NB4 (cell line): ENCODE data around the gene HTR2A.
A peak's percentile ranks its signal among the peaks of the same experiment; 100 is the strongest.

Experiments
- DNase-seq: peaks from one replicate; pipeline ENCODE4 v3.0.0; 2010; ENCODE audit warnings: low read depth
- H3K4me3 ChIP-seq: one replicate; pipeline ENCODE4 v1.5.1; 2011; ENCODE audit warnings: mild to moderate bottlenecking, low read depth, low read length, moderate library complexity
- MYC ChIP-seq: IDR thresholded peaks from 2 replicates; pipeline ENCODE4 v1.6.1; 2011; ENCODE audit warnings: low read depth, low read length
- POLR2A ChIP-seq: IDR thresholded peaks from 2 replicates; pipeline ENCODE4 v1.6.1; 2011; ENCODE audit warnings: mild to moderate bottlenecking; ENCODE audit not compliant: insufficient read length; ENCODE audit errors: extremely low read depth
- TF ChIP-seq, protein P1 (sequence below): IDR thresholded peaks from one replicate; pipeline ENCODE4 v1.5.1; 2012; ENCODE audit warnings: low read depth, low read length
- TF ChIP-seq, protein P2 (sequence below): IDR thresholded peaks from 2 replicates; pipeline ENCODE4 v1.6.1; 2011; ENCODE audit warnings: low read depth, low read length

The HTR2A gene

DNA sequence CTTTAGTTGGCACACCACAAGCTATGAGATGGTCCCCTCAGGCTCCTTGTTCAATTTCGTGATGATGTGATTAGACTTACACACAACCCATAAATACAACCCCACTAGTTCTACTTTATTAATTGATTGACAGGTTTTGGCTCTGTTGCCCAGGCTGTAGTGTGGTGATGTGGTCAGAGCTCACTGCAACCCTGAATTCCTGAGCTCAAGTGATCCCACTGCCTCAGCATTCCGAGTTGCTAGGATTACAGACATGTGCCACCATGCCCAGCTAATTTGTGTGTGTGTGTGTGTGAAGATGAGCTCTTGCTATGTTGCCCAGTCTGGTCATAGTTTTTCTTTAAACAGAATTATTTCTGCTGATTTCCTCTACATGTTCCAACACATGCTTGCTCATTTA is 17.5 kb upstream of the HTR2A start:
- DNase-seq = no peak
- TF ChIP-seq MYC (no peak), POLR2A (no peak)
- TF ChIP-seq, protein P1, sequence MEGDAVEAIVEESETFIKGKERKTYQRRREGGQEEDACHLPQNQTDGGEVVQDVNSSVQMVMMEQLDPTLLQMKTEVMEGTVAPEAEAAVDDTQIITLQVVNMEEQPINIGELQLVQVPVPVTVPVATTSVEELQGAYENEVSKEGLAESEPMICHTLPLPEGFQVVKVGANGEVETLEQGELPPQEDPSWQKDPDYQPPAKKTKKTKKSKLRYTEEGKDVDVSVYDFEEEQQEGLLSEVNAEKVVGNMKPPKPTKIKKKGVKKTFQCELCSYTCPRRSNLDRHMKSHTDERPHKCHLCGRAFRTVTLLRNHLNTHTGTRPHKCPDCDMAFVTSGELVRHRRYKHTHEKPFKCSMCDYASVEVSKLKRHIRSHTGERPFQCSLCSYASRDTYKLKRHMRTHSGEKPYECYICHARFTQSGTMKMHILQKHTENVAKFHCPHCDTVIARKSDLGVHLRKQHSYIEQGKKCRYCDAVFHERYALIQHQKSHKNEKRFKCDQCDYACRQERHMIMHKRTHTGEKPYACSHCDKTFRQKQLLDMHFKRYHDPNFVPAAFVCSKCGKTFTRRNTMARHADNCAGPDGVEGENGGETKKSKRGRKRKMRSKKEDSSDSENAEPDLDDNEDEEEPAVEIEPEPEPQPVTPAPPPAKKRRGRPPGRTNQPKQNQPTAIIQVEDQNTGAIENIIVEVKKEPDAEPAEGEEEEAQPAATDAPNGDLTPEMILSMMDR = no peak
- TF ChIP-seq, protein P2, sequence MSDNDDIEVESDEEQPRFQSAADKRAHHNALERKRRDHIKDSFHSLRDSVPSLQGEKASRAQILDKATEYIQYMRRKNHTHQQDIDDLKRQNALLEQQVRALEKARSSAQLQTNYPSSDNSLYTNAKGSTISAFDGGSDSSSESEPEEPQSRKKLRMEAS = no peak
- no peak overlapping the region for H3K4me3 ChIP-seq

DNA sequence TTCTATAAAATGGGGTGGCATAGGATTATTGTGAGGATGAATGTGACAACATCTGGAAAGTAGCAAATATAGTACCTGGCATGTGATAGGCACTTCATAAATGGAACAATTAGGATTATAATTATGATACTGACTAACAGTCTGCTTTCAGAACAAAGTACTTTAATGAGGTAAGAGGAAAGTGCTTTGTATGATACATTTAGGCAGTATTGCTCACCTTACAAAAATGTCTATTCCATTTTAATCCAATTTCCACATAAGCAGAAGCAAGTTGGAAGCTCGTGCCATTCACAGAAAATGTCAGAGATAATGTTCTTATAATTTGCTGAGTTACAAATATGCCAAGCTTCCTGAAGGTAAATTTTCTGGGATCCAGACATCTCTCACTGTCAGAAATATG is 16.9 kb upstream of the HTR2A start:
- no peak overlapping the region for H3K4me3 ChIP-seq
- TF ChIP-seq, protein P2 = no peak
- no peak for TF ChIP-seq MYC
- TF ChIP-seq, protein P1 = no peak
- no peak for TF ChIP-seq POLR2A
- no peak for DNase-seq

DNA sequence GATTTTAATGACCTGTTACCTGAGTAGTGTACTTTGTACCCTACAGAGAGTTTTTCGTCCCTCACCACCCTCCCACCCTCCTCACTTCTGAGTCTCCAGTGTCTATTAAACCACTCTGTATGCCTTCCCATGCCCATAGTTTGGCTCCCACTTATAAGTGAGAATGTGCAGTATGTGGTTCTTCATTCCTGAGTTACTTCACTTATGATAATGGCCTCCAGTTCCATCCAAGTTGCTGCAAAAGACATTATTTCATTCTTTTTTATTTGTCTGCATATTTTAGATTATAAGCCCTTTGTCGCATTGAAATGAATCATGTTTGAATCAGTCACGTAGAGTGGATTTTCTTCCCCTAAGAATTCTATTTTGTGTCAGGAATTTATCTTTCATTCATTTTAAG is 12.2 kb upstream of the HTR2A start:
- H3K4me3 ChIP-seq = no peak overlapping the region
- DNase-seq = no peak
- TF ChIP-seq POLR2A (no peak), MYC (no peak)
- TF ChIP-seq, protein P1 = no peak
- TF ChIP-seq, protein P2 = no peak

DNA sequence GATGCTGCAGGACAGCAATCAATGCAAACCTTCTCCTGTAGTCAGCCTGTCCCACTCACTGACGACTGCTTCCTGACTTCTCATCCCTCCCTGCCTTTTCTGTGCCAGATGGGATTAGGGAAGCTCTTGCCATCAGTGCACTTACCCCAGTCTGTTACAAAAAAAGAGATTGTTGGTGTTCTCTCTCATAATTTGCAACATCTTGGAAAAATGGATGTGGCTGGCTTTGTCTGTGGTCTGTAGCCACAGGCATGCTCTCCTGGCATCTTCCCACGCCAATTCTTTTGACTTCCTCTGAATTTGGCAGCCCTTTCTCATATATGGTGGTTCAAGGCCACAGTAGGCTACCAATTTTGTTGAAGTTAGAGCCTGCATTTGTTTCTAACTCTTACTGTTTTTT is 11.6 kb upstream of the HTR2A start:
- DNase-seq = no peak
- TF ChIP-seq, protein P1 = no peak
- TF ChIP-seq MYC (no peak), POLR2A (no peak)
- TF ChIP-seq, protein P2 = no peak

DNA sequence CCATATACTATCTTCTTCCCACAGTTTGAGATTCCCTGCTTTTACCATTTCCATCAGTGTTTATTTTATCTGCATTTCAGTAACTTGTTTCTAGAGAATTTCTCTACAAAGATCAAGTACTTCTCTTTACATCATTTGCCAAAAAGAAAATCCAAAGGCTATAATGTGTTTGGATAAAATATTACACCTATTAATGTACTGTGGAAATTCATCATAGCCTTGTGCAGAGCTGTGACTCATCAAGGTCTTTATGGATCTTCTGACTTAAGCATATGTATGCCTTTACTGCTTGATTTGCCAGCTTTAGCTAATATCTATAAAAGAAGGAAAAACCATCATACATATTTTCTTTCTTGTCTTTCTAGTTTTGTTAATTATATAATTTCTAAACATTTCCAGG is 9.6 kb upstream of the HTR2A start:
- no peak for DNase-seq
- TF ChIP-seq MYC = no peak
- no peak for TF ChIP-seq POLR2A
- TF ChIP-seq, protein P1 = no peak
- H3K4me3 ChIP-seq = no peak overlapping the region

More for the DNA sequence above, 11.6 kb upstream of the HTR2A start:
- no peak overlapping the region for H3K4me3 ChIP-seq

DNA sequence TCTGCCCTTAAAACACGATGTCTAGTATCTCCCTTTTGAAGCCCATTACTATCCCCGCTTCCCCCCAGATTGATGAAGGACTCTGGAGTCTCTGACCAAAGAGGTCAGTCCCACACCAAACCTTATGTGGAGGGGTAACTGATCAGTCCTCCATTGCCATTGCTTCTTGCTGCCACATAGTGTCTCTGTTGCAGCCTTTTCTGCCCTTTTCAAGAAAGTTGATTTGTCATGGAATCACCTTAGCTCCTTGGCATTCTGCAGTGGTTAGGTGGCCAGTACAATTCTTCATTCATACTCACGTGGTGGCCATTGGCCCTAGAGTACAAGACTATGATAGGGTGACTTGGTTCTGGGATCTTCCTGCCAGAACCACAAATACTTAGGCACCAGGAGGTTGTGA is 8.4 kb upstream of the HTR2A start:
- H3K4me3 ChIP-seq = no peak overlapping the region
- TF ChIP-seq, protein P1 = peak; percentile 36
- TF ChIP-seq MYC = no peak
- DNase-seq = peak; percentile 22
